Prostate gland (tissue), 2 donors: ENCODE data around the gene ZNF598. TPM values are rescaled to one million over a fixed set of nuclear protein-coding genes. Genes with fewer than 3 reads are reported as not detected.

Experiments used
- DNase-seq: peaks from one replicate; pipeline ENCODE4 v3.0.0-alpha.2; 2019; ENCODE audit warnings: low spot score
- H3K27ac ChIP-seq, 2 donors: fragments of 200-600 bp; sonication (generic); 2 replicates each; pipeline ENCODE4 v1.5.1; 2017 to 2019
- H3K27me3 ChIP-seq: fragments of 200-600 bp; sonication (generic); replicated peaks from 2 replicates; pipeline ENCODE4 v1.5.1; 2019; ENCODE audit not compliant: insufficient read depth
- H3K36me3 ChIP-seq, 2 donors: fragments of 200-600 bp; sonication (generic); 1 replicate in 1 of 2; 2 replicates in 1 of 2; pipeline versions ENCODE4 v1.5.1 to v1.8.1; 2017 to 2019
- H3K4me1 ChIP-seq: fragments of 200-600 bp; sonication (generic); replicated peaks from 2 replicates; pipeline ENCODE4 v1.5.1; 2019
- H3K4me3 ChIP-seq, 2 donors: fragments of 200-600 bp; sonication (generic); 2 replicates each; pipeline ENCODE4 v1.5.1; 2017 to 2019
- H3K9me3 ChIP-seq: fragments of 200-600 bp; sonication (generic); 2 replicates; pipeline ENCODE4 v1.5.1; 2017
- POLR2A ChIP-seq: fragments of 450-650 bp; IDR thresholded peaks from one replicate; pipeline ENCODE4 v1.6.1; 2016; ENCODE audit warnings: antibody characterized with exemption, mild to moderate bottlenecking
- POLR2AphosphoS5 ChIP-seq: sonication (generic); formaldehyde crosslinking; IDR thresholded peaks from one replicate; pipeline ENCODE4 v1.6.1; 2017; ENCODE audit warnings: antibody characterized with exemption
- WGBS: methylation state at CpG from one replicate; pipeline ENCODE4 v1.1.5; 2018; 5-methylcytosine and 5-hydroxymethylcytosine counted together
- intact Hi-C: fragments of 100-400 bp; cut with DNase I; formaldehyde crosslinking; loops from one replicate; pipeline ENCODE4 v1.14.2; 2022
- total RNA-seq, 2 donors: library from RNA; depleted of rRNA; stranded (reverse); fragments of >200 nt; gene quantifications; one replicate each; pipeline ENCODE4 v1.1.0, GENCODE V29; 2016
- TF ChIP-seq, protein P1 (sequence below), 4 experiments: fragments of 200-600 bp in 2 of 4; fragments of 450-650 bp in 2 of 4; sonication (generic) in 2 of 4; IDR thresholded peaks; 1 replicate in 3 of 4; 2 replicates in 1 of 4; pipeline ENCODE4 v1.5.1; 2016 to 2019; ENCODE audit warnings: antibody characterized with exemption in 4 of 4, mild to moderate bottlenecking in 2 of 4, moderate library complexity in 2 of 4

Gene ZNF598
- total RNA-seq, 2 donors from 2014 or later, result 30.7 to 74.3 TPM

DNA sequence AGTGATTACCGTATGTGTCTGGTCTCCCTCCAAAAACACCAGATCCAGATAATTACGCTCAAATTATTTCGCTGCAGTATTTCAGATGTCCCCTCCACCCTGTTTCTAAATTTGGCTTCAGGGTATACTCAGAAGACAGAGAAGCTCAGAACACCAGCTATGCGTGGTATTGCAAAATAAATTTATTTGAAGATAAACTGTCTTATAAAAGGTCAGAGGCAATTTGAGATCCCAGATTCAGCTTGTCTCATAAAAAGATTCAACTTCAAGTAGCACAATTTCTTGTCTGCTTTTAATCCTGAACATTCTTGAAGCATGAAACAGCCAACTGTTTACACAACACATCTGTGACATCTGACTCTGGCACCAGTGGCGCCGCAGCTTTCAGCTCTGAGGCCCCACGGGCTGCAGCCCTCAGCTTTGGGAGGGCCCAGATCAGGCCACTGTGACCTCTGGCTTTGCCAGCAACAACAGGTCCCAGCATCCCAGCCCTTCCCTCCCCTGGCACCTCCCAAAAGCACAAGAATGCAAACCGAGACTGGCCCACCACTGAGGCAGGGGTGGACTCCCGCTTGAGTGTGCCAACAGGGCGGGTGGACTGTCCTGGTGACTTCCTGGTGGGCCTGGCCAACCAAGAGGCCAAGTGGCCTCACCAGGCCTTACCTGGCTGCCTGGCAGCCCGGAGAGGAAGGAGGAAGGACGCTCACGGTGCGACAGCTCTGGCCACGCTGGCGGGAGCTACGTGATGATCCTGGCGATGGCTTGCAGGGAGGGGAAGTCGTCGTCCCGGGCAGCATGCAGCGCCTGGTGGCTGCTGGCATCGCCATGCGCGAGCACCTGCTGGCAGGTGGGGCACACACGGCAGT is 11.9 kb downstream of the ZNF598 start:
- H3K27ac ChIP-seq, result peak overlapping the region in 1 of 2 donors; percentile 14
- no peak for TF ChIP-seq POLR2A
- TF ChIP-seq POLR2AphosphoS5, result no peak
- TF ChIP-seq, protein P1, sequence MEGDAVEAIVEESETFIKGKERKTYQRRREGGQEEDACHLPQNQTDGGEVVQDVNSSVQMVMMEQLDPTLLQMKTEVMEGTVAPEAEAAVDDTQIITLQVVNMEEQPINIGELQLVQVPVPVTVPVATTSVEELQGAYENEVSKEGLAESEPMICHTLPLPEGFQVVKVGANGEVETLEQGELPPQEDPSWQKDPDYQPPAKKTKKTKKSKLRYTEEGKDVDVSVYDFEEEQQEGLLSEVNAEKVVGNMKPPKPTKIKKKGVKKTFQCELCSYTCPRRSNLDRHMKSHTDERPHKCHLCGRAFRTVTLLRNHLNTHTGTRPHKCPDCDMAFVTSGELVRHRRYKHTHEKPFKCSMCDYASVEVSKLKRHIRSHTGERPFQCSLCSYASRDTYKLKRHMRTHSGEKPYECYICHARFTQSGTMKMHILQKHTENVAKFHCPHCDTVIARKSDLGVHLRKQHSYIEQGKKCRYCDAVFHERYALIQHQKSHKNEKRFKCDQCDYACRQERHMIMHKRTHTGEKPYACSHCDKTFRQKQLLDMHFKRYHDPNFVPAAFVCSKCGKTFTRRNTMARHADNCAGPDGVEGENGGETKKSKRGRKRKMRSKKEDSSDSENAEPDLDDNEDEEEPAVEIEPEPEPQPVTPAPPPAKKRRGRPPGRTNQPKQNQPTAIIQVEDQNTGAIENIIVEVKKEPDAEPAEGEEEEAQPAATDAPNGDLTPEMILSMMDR (IDR thresholded peaks at IDR 0.05), result no peak
- intact Hi-C loops, result no loop called here
- no peak for DNase-seq
- 69% methylated on average over 20 of the region's 26 CpGs for WGBS
- H3K9me3 ChIP-seq, result no peaks in the 10 kb centered on the region
- no peak overlapping the region for H3K4me3 ChIP-seq
- H3K36me3 ChIP-seq, result peaks cover 12 to 32% of the 10 kb centered on the region in 2 donors
- H3K4me1 ChIP-seq, result no peaks in the 10 kb centered on the region
- H3K27me3 ChIP-seq, result no peaks in the 10 kb centered on the region

DNA sequence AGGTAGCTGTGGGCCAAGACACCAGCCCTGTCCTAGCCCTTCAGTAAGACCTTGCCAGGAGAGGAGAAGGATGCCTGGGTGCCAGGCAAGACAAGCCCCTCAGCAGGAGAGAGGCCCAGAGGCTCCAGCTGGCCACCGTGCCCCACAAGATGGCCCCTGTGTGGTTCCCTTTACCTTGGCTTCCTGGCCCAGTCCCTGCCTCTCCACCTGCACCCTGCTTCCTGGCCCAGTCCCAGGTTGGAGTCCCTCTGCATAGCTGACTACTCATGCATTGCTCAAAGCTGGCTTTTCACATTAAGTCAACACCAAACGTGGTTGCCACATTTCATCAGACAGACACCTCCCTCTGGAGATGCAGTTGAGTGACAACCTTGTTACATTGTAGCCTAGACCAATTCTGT is 15.9 kb downstream of the ZNF598 start:
- Histone ChIP-seq H3K27me3 (no peaks in the 10 kb centered on the region), H3K36me3 (peaks cover 0 to 10% of the 10 kb centered on the region in 2 donors), H3K27ac (no peak overlapping the region), H3K4me3 (no peak overlapping the region), H3K9me3 (no peaks in the 10 kb centered on the region), H3K4me1 (peaks cover 6% of the 10 kb centered on the region)
- intact Hi-C loops, result no loop called here
- TF ChIP-seq POLR2AphosphoS5 (no peak), POLR2A (no peak)
- TF ChIP-seq, protein P1 (IDR thresholded peaks at IDR 0.05), result no peak
- no peak for DNase-seq
- WGBS, result 69% methylated on average over 2 of the region's 2 CpGs

DNA sequence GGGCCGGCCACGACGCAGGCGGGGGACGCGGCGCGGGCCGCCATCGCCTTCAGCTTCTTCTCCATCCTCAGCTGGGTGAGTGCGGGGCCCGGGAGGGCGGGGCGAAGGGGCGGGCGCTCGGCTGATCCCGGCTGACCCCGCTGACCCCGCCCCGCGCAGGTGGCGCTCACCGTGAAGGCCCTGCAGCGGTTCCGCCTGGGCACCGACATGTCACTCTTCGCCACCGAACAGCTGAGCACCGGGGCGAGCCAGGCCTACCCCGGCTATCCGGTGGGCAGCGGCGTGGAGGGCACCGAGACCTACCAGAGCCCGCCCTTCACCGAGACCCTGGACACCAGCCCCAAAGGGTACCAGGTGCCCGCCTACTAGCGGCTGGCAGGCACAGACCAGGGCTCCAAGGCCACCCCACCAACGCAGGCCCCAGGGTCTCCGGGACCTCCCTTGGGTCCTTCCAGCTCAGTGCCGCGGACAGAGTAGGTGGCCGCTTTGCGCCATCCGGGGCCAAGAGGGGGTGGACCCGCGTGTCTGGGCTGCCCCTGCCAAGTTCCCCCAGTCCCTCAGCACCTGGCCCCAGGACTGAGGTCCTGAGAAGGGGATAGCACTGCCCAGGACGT is 16.8 kb downstream of the ZNF598 start:
- no peaks in the 10 kb centered on the region for H3K27me3 ChIP-seq
- H3K4me3 ChIP-seq, result no peak overlapping the region
- H3K4me1 ChIP-seq, result peaks cover 6% of the 10 kb centered on the region
- no peak for TF ChIP-seq POLR2A
- TF ChIP-seq, protein P1 (IDR thresholded peaks at IDR 0.05), result no peak
- TF ChIP-seq POLR2AphosphoS5, result no peak
- WGBS, result 64% methylated on average over 31 of the region's 50 CpGs
- H3K9me3 ChIP-seq, result no peaks in the 10 kb centered on the region
- DNase-seq, result no peak
- peaks cover 0 to 2% of the 10 kb centered on the region in 2 donors for H3K36me3 ChIP-seq
- no peak overlapping the region for H3K27ac ChIP-seq
- intact Hi-C loops, result no loop called here

DNA sequence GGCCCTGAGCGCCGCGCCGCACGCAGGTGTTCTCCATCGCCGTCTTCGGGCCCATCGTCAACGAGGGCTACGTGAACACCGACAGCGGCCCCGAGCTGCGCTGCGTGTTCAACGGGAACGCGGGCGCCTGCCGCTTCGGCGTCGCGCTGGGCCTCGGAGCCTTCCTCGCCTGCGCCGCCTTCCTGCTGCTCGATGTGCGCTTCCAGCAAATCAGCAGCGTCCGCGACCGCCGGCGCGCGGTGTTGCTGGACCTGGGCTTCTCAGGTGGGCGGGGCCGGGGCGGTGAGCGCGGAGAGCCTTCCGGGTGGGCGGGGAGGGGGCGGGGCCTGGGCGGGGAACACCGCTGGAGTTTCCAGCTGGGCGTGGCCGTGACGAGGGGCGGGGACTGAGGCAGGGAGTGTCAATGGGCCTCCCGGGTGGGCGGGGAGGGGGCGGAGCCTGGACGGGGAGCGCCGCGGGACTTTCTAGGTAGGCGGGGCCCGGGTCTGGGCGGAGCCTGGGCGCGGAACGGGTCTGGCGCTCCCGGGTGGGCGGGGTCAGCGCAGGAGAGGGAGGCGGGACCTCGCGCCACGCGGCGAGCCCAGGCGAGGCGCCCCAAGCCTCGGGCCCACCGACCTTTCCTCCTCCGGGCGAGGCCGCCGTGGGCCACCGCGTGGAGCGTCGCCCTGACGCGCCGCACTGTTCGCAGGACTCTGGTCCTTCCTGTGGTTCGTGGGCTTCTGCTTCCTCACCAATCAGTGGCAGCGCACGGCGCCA is 17.5 kb downstream of the ZNF598 start:
- peak; percentile 53 for TF ChIP-seq POLR2A
- peak; percentile 38 for TF ChIP-seq POLR2AphosphoS5
- TF ChIP-seq, protein P1 (IDR thresholded peaks at IDR 0.05), result peak in 1 of 4 experiments; percentile 4
- Histone ChIP-seq H3K27ac (no peak overlapping the region), H3K4me1 (peaks cover 6% of the 10 kb centered on the region), H3K4me3 (peak overlapping the region in 1 of 2 donors; percentile 28), H3K9me3 (no peaks in the 10 kb centered on the region), H3K27me3 (no peaks in the 10 kb centered on the region), H3K36me3 (no peaks in the 10 kb centered on the region)
- intact Hi-C loops, result no loop called here
- peak; percentile 85 for DNase-seq
- 18% methylated on average over 13 of the region's 96 CpGs for WGBS
